Measurements from ENCODE around the gene ZBTB7C.

The ZBTB7C gene

GRCh38 chr18:48238206-48238605 is 171.0 kb downstream of the ZBTB7C start:
- H3K4me3 ChIP-seq (ENCODE audit: low read length): no peak overlapping the region
- TF ChIP-seq, protein P1, sequence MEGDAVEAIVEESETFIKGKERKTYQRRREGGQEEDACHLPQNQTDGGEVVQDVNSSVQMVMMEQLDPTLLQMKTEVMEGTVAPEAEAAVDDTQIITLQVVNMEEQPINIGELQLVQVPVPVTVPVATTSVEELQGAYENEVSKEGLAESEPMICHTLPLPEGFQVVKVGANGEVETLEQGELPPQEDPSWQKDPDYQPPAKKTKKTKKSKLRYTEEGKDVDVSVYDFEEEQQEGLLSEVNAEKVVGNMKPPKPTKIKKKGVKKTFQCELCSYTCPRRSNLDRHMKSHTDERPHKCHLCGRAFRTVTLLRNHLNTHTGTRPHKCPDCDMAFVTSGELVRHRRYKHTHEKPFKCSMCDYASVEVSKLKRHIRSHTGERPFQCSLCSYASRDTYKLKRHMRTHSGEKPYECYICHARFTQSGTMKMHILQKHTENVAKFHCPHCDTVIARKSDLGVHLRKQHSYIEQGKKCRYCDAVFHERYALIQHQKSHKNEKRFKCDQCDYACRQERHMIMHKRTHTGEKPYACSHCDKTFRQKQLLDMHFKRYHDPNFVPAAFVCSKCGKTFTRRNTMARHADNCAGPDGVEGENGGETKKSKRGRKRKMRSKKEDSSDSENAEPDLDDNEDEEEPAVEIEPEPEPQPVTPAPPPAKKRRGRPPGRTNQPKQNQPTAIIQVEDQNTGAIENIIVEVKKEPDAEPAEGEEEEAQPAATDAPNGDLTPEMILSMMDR (IDR thresholded peaks at IDR 0.05; ENCODE audit: insufficient read depth, low read depth, low read length, missing control alignments): no peak
- no peak for DNase-seq (ENCODE audit: low read depth)

GRCh38 chr18:48236822-48237221 is 172.4 kb downstream of the ZBTB7C start:
- no peak for DNase-seq (ENCODE audit: low read depth)
- no peak overlapping the region for H3K4me3 ChIP-seq (ENCODE audit: low read length)
- TF ChIP-seq, protein P1 (IDR thresholded peaks at IDR 0.05; ENCODE audit: insufficient read depth, low read depth, low read length, missing control alignments): no peak

- TF ChIP-seq, protein P1 (IDR thresholded peaks at IDR 0.05; ENCODE audit: insufficient read depth, low read depth, low read length, missing control alignments): peak; percentile 78
- DNase-seq (ENCODE audit: low read depth): peak; percentile 80
- H3K4me3 ChIP-seq (ENCODE audit: low read length): no peak overlapping the region
Observed at GRCh38 chr18:48230467-48231113, 178.6 kb downstream of the ZBTB7C start.

DNA sequence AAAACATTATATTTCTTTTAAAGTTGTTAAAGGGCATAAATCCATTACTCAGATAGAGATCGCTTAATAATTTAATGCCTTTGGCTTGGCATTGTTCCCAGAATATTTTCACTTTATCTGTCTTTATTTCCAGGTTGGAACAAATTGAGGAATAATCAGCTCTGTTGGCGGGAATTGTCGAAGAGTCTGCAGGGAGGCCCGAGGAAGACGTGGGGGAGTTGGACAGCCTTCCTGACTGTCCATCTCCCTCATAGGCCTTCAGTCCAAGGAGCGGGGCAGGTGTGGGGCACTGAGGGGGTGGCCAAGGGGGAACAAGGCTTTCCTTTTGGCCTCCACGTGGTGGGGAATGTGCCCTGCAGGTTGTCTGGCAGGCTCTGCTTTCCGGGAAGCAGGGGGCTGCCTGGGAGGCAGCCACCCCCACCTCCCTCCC is 179.6 kb downstream of the ZBTB7C start:
- no peak overlapping the region for H3K4me3 ChIP-seq (ENCODE audit: low read length)
- DNase-seq (ENCODE audit: low read depth): no peak
- TF ChIP-seq, protein P1 (IDR thresholded peaks at IDR 0.05; ENCODE audit: insufficient read depth, low read depth, low read length, missing control alignments): no peak

GRCh38 chr18:48228841-48229240 is 180.3 kb downstream of the ZBTB7C start:
- TF ChIP-seq, protein P1 (IDR thresholded peaks at IDR 0.05; ENCODE audit: insufficient read depth, low read depth, low read length, missing control alignments): no peak
- DNase-seq (ENCODE audit: low read depth): no peak
- H3K4me3 ChIP-seq (ENCODE audit: low read length): no peak overlapping the region

DNA sequence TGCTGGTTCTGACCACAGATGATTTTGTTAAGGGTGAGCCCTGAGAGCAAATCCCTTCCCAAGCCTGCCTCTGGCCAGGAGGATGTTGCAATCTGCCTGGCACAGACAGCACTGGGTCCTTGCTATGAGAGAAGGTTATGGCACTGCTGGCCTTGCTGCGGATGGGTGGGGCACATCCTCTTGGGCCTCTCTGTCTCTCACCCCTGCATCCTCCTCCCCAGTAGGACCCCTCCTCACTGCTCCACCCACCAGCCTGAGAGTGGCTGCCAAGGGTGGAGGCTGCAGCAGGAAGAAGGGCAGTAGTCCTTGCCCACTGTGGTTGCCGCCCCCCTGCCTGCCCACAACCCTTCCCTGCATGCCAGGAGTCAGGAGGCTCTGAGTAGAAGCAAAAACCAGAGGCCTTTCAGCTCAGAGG is 180.9 kb downstream of the ZBTB7C start:
- TF ChIP-seq, protein P1 (IDR thresholded peaks at IDR 0.05; ENCODE audit: insufficient read depth, low read depth, low read length, missing control alignments): no peak
- peak; percentile 15 for DNase-seq (ENCODE audit: low read depth)
- H3K4me3 ChIP-seq (ENCODE audit: low read length): no peak overlapping the region

- TF ChIP-seq, protein P1 (IDR thresholded peaks at IDR 0.05; ENCODE audit: insufficient read depth, low read depth, low read length, missing control alignments): no peak
- no peak overlapping the region for H3K4me3 ChIP-seq (ENCODE audit: low read length)
- peak; percentile 73 for DNase-seq (ENCODE audit: low read depth)
Observed at GRCh38 chr18:48227206-48227605, 182.0 kb downstream of the ZBTB7C start.
